Measurements from ENCODE around the gene PNKP.

Gene PNKP

GRCh38 chr19:49890349-49891311 lies 23.3 kb upstream of the PNKP start:
- DNase-seq: peak; percentile 50

GRCh38 chr19:49889687-49890348 lies 22.4 kb upstream of the PNKP start:
- DNase-seq: peak; percentile 86

GRCh38 chr19:49889038-49889686 lies 21.8 kb upstream of the PNKP start:
- DNase-seq: no peak

- no peak for DNase-seq
Observed at GRCh38 chr19:49888510-49888824, 21.1 kb upstream of the PNKP start.

GRCh38 chr19:49887665-49888509 lies 20.5 kb upstream of the PNKP start:
- no peak for DNase-seq

- peak; percentile 52 for DNase-seq
Observed at GRCh38 chr19:49887037-49887664, 19.8 kb upstream of the PNKP start.

- no peak for DNase-seq
Observed at GRCh38 chr19:49884760-49885159, 17.4 kb upstream of the PNKP start.

- DNase-seq: no peak
Observed at GRCh38 chr19:49884109-49884508, 16.7 kb upstream of the PNKP start.

- no peak for DNase-seq
Observed at GRCh38 chr19:49883094-49883493, 15.7 kb upstream of the PNKP start.

GRCh38 chr19:49882643-49883042 lies 15.3 kb upstream of the PNKP start:
- DNase-seq: no peak

GRCh38 chr19:49881672-49882394 lies 14.5 kb upstream of the PNKP start:
- DNase-seq: no peak

- no peak for DNase-seq
Observed at GRCh38 chr19:49881186-49881585, 13.8 kb upstream of the PNKP start.

GRCh38 chr19:49880162-49880869 lies 12.9 kb upstream of the PNKP start:
- no peak for DNase-seq

GRCh38 chr19:49879243-49879963 lies 12.0 kb upstream of the PNKP start:
- no peak for DNase-seq

- DNase-seq: no peak
Observed at GRCh38 chr19:49878744-49879070, 11.3 kb upstream of the PNKP start.

GRCh38 chr19:49877879-49878743 lies 10.7 kb upstream of the PNKP start:
- DNase-seq: no peak

GRCh38 chr19:49877020-49877878 lies 9.9 kb upstream of the PNKP start, which contains the start of the genes AKT1S1 and TBC1D17:
Gene AKT1S1 (minus strand): TSS chr19:49877355. CDS start chr19:49873295, 4,060 bp downstream.
Gene TBC1D17 (plus strand): TSS chr19:49877702. CDS start chr19:49877724, 22 bp downstream.
- peak; percentile 100 for DNase-seq
